Right lobe of liver (tissue), 4 donors: Measurements from ENCODE around the gene CAMKMT.

Experiments used
- CTCF ChIP-seq, 4 donors: fragments of 200-600 bp in 3 of 4; fragments of 450-650 bp in 1 of 4; IDR thresholded peaks; one replicate each; pipeline versions ENCODE4 v1.5.1 to v1.8.0; 2016 to 2022; ENCODE audit warnings: antibody characterized with exemption in 4 of 4, mild to moderate bottlenecking in 2 of 4
- POLR2A ChIP-seq: fragments of 450-650 bp; IDR thresholded peaks from one replicate; pipeline ENCODE4 v1.6.1; 2017; ENCODE audit warnings: antibody characterized with exemption, mild to moderate bottlenecking
- donor health status: DM: no; HTN: no; CAD: no.
- donor health status: DM: no; HTN: no; CAD: no.
- donor health status: DM: no; HTN: yes; CAD: no.

- no peak for TF ChIP-seq CTCF (IDR thresholded peaks at IDR 0.05)
- no peak for TF ChIP-seq POLR2A
Observed at GRCh38 chr2:44364604-44365003, 2.9 kb downstream of the CAMKMT start.
